HG03457 (cell line): ENCODE results near the gene CLDN25.
"Not testable (repeated sequence)": the region's sequence is repeated elsewhere in the genome, so short reads cannot be mapped to it uniquely, and the experiment has no call there.

Experiments
- ATAC-seq: cut with Tn5 transposase; IDR thresholded peaks from one replicate; pipeline ENCODE4 v1.9.1; 2021; ENCODE audit warnings: moderate number of reproducible peaks; ENCODE audit not compliant: unreplicated experiment

Gene CLDN25

DNA sequence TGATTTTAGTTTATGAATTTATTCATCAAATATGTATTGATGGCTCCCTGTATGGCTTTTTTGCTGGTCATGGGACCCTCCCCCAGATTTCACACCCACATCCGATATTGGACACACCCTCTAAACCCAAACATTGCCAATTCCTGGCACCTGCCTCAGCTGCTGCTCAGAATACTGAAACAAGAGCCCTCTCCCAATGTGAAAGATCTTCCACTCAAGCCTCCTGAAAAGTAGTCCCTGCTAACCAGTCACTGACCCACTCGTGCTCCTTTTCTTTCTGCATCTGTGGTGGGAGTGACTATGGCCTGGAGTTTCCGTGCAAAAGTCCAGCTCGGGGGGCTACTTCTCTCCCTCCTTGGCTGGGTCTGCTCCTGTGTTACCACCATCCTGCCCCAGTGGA is at the start of gene CLDN25:
Gene CLDN25 (plus strand): TSS at position 301 of the 400 bp plus-strand sequence. CDS start 0 bp downstream, at position 301.
- no peak for ATAC-seq

DNA sequence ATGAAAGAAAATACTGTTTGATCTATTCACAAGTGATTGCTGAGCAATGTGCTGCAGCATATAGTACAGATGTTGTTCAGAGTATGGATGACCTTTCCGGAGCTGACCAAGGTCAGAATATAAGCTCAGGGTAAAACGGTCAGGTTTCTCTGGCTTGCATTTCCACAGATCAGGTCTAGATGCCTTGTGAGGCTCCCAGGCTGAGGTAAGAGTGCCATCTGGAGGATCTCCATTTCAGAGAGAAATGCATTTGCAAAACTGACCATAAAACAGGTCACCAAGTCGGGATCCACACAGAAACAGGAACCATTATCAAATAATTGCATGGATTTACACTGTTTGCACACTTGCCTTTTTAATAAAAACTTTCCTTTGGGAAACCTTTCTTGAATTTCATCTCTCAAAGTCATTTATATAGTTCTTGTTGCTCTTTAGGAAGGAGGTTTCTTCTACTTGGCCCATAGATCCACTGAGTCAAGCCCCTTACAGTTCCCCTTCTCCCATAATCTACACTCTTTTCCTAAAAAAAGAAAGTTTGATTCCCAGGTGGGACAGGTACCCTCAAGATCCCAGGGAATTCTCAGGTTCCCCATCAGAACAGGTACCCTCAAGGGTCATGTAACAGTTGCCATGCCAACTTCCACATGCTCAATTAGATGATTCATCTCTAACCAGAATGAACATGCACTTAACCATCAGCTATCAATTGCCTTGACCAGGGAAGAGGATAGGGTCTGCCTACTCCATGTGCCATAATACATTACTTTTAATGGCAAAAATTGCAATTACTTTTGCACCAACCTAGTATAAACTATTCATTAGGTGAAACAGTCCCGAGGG is 48.5 kb upstream of the CLDN25 start:
- no peak for ATAC-seq

DNA sequence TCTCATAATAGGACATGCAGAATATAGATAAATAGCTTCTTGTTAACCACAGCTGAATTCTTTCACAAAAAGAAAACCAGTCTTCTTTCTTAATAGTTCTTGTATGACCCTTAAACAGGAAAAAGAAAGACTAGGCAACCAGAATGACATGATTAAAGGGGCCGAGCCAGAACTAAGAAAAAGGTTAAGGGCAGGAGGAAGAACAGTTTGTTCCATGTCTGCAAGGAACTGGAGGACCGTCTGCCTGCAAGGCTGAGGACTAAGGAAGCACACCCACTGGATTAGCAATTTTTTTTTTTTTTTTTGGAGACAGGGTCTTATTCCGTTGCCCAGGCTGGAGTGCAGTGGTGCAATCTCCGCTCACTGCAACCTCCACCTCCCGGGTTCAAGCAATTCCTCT is 47.5 kb upstream of the CLDN25 start:
- no peak for ATAC-seq

DNA sequence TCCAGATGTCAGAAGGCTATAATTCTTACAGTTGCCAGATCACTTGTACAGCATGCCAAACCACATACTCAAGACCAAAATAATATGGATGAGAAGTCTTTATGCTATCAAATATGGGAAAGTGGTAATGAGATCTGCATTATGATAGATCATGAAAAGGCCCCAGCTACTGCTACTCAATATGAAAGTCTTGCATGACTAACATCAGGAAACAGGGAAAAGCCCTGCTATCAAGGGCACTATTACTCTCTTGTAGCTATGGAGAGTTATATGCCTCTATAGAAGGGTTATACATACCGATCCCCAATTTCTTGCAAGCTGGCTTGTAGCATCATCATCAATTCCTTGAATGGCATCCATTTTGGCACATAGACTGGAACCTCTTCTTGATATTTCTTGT is 43.3 kb upstream of the CLDN25 start:
- no peak for ATAC-seq

DNA sequence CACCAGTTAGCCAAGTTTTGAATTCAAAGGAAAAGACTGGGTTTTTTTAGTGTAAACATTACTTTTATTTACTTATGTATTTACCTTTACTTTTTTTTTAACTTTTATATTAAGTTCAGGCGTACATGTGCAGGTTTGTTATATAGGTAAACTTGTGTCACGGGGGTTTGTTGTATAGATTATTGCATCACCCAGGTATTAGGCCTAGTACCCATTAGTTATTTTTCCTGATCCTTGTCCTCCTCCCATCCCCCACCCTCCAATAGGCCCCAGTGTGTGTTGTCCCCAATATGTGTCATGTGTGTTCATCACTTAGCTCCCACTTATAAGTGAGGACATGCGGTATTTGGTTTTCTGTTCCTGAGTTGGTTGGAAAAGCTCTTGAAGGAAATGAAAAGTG is 26.7 kb upstream of the CLDN25 start:
- no peak for ATAC-seq

DNA sequence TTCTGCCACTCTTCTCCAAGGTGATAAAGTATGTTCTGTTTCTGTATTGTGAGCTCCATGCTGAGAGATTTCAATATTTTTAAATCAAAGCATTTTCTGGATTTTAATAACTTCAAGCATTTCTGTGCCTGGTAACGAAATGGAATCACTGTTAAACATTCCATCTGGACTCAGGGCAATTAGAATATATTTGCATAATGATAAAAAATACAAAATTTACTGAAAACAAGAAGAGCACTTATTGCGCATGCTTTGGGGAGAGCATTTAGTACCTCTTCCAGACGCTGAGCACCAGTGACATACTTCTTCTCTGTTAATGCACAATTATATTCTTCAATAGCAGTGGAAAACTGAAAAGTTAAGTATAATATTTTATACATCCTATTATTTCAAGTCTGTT is 19.4 kb upstream of the CLDN25 start:
- ATAC-seq = no peak

DNA sequence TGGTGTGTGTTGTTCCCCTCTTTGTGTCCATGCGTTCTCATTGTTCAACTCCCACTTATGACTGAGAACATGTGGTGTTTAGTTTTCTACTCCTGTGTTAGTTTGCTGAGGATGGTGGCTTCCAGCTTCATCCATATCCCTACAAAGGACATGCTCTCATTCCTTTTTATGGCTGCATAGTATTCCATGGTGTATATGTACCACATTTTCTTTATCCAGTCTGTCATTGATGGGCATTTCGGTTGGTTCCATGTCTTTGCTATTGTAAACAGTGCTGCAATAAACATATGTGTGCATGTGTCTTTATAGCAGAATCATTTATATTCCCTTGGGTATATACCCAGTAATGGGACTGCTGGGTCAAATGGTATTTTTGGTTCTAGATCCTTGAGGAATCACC is 16.6 kb upstream of the CLDN25 start:
- not testable (repeated sequence) for ATAC-seq

DNA sequence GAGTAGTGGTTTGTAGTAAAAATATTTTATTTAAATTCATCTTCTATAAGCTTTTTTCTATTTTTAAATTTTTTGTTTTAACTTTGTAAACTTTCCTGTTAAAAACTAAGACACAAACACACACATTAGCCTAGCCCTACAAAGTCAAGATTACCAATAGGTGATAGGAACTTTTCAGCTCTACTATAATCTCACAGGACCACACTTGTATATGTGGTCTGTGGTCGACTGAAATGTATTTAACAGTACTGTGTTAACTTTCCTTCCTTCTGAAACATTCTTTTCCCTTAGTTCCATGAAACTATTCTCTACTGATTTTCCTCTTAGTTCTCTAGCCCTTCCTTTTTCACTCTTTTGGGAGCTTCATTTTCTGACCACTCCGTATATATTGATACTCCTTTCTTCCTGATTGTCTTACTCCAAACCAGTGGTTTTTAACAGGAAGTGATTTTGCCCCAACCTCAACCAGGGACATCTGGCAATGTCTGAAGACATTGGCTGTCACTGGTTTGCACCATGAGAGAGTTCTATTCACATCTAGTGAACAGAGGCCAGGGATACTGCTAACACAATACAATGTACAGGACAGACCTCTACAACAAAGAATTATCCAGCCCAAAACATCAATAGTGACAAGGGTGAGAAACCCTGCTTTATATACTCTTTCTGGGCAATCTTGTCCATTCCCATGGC is 14.9 kb upstream of the CLDN25 start:
- ATAC-seq = no peak

DNA sequence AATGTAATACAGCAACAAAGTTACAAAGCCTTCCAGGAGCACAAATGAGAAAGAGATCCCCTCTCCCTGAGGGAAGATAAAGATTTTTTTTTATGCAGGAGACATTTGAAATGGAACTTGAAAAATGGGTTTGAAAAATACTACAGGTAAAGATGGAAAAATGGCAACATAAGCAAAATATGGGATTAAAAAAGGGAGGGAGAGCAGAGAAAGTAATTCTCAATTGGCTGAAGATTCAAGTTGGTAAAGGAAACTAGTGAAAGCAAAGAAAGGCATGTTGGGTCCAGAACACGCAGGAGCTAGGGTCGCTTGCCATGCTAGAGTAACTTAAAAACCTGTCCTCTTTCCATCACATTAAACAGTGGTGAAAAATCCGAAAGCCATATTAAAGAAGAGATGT is 7.6 kb upstream of the CLDN25 start:
- no peak for ATAC-seq

DNA sequence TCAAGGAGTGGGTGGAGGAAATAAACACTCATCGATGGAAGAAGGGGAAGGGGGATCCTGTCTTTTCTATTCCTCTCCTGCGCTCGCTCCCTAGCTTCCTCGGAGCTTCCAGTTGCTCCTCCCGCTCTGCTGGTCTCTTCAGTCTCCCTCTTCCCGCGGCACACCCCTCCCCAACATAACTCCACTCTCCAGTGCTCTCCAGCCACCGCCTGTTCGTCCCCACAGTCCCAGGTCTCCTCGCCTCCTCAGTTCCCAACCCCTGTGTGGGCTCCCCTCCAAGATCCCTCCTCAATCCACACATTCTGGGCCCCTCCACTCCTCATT is 6.5 kb upstream of the CLDN25 start:
- no peak for ATAC-seq

DNA sequence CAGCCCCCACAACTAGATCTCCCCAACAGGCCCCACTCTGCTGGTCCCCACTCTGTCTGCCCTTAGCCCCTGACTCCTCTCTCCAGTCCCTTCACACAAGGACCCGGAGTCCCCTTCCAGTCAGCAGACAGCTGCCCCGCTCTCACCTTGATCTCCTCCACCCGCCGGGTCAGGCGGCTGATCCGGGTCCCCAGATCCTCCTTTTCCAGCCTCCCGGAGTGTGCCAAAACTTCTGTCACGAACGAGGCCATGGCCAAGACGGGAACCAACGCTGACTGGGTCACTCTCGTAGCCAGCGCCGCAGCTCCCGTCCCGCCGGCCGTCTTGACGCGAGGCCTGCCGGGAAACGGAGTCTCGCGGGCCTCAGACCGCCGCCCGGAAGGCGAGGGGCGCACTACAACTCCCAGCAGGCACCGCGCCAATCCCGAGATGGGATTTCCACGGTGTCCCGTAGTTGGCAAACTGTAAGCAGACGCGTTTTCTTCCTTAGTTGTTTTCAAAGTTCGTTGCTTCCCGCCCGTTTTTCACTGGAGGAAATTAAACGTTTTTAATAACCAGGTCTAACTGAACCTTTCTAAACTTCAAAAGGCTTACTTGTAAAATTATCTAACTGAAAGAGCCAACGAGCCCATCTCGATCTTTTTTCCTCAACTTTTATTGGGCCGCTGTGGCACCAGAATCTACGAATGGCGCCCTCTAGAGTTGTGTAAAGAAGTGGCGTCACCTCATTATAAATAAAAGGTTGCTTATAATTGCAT is 6.0 kb upstream of the CLDN25 start, which contains the start of gene ZW10:
Gene ZW10 (minus strand): TSS at position 277 of the 758 bp plus-strand sequence. CDS start 26 bp downstream, at position 251.
- peak; percentile 96 for ATAC-seq

DNA sequence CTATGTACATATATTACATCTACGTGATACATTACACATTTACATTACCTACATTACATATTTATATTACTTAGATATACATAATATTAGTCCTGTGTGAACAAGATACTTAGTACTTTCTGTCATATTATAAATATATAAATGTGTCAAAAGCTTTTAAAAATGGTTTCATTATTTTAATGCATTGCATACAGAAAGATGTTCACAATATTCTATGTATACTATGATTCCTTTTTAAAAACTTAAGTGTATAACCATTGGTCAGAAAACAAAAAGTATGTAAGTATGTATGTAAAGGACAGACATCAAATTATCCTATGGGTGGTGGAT is 5.5 kb upstream of the CLDN25 start:
- no peak for ATAC-seq

DNA sequence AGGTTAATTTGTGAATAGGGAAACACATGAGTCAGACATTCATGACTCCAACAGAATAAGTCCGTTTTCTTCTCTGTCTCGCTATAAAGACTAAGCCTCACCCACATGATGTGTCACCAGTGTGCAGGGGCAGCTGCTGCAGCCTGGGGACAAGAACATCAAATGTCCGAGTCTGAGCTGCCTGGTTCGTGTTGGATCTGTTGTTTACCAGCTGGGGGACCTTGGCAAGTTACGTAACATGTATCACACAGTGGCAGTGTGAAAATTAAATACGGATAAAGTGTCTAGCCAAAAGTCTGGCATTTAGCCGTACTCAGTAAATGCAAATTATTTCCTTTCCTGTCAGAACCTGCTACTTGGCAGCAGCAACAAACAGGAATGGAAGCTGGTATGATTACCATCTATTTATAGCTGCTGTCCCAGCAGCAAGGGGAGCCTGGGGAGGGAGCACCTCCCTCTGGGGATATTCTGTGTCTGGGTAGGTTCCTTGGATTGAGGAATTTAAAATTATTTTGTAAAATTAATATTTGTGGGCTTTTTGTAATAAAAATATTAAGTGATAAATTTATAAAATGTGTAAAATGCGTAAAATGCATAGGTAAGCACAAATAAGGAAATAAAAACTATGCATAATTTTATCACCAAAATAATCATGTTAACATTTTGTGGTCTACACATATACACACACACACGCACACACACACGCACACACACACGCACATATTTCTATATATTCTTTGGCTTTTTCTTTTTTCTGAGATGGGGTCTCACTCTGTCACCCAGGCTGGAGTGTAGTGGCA is 1.3 kb upstream of the CLDN25 start:
- ATAC-seq = no peak

DNA sequence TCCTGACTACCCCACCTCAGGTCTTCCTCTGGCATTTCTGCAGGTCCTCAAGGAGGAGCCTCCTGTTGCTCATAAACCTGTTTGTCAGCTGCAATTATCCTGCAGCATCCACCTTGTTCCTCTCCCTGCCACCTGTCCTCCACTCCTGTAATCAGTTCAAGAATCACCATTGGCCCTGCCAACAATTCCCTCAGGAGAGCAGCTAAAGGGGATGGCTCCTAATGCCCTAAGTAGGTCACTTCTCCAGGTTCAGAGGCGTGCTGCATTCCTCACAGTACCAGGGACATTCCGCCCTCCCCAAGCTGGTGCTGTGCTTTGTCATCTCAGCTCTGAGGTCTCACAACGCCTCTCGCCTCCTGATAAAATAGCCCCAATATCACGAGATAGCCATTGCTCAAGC is 2.1 kb downstream of the CLDN25 start:
- ATAC-seq = no peak

DNA sequence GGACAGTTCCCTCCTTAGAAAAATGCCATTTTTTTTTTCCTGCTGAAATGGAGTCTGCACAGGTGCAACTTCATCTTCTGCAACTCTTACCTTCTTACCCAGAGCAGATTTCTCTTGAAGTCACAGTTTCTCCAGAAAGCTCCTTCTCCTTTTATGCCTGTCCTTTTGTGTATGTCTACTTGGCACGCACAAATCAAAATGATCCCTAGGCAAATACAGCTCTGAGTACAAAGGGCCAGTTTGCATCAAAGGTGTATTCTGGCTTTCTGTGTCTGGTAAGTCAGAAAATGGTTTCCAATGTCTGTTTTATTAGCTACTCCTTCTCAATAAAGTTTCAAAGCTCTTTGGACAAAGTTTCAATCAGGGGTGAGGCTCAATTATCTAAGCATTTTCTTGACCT is 2.5 kb downstream of the CLDN25 start:
- no peak for ATAC-seq

DNA sequence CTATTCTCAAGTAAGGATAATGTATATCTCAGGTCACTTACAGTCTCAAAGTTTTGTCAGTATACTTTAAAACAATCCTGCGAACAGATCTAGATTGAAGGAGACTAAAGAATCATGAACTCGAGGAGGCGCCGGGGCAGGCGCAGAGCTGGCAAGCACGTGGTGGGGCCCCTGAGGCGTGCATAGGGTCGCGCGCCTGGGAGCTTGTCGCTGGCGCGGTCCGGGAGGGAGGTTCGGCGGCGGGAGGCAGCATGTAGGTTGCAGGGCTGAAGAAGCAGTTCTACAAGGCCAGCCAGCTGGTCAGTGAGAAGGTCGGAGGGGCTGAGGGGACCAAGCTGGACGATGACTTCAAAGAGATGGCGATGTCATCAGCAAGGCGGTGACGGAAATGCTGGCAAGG is 9.4 kb downstream of the CLDN25 start:
- ATAC-seq = not testable (repeated sequence)

DNA sequence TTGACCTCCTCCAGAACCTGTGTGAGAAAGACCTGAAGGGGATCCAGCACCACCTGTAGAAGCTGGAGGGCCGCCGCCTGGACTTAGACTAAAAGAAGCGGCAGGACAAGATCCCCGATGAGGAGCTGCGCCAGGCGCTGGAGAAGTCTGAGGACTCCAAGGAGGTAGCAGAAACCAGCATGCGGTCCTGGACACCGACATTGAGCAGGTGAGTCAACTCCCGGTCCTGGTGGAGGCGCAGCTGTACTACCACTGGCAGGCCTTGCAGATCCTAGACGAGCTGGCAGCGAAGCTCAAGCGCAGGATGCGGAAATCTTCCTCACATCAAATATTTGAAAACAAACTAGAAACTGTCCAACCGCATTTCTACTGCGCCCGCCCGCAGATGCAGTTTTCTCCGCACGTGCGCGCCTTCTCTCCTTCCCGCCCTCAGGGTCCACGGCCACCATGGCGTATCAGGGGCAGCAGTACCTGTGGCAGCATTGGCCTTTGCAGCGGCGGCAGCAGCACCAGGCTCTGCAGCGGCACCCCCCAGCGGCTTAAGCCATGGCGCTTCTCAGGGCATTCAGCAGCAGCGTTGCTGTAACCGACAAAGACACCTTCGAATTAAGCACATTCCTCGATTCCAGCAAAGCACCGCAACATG is 10.2 kb downstream of the CLDN25 start:
- ATAC-seq = no peak

DNA sequence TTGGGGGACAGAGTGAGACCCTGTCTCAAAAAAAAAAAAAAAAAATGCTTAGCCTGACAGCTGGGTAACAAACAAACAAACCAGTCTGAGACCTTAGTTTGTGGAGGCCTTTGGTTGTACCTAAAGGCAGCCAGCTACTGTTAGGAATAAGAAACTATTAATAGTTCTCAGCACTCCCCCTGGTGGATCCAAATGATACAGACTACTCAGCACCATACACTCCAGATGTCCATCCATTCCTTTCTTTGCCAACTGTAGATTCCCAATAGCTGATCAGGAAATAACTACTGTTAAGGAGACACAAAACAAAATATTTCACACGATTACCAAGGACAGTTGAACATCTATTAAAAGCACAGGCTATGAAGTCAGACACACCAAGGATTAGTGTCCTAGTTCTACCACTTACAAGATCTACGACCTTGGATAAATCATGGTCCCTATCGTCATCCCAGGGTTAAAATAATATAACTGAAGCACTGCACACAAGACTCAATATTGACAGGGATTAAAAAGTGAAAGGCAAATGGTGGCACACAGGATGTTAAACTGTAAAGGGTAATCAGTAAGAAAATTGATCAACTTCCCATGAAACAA is 17.2 kb downstream of the CLDN25 start:
- ATAC-seq = no peak

DNA sequence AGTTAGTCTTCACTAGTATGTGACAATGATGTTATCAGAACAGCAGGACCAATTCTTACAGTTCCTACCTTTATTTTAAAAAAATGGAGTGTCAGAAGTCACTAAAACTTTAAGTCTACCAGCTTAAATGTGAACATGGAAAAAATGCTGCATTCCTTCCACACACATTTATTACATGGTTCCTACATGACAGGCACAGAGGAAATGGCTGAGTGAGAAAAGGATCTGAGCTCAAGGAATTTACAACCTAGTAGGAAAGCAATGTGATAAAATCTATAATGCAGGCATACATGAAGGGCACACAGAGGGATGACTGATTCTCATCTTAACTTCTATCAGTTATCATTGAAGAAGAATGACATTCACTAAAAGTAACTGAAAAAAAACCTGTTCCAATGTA is 23.0 kb downstream of the CLDN25 start:
- no peak for ATAC-seq

DNA sequence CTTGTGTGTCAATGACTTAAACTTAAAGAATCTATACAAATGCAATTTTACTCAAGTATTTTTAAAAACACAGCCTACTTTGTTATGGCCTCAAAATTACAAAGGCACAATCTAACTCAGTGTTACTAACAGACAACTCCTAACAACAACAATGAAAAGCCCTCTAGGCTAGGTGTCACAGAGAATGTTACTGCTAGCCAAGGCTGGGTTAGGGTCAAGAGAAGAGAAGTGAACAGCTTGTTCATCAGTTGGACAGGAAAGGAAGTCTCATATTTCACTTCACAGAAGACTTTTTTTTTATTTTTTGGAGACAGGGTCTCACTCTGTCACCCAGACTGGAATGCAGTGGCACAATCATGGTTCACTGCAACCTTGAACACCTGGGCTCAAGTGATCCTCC is 26.0 kb downstream of the CLDN25 start:
- ATAC-seq = no peak
